ENCODE data around the gene RARRES2.

RARRES2 gene

DNA sequence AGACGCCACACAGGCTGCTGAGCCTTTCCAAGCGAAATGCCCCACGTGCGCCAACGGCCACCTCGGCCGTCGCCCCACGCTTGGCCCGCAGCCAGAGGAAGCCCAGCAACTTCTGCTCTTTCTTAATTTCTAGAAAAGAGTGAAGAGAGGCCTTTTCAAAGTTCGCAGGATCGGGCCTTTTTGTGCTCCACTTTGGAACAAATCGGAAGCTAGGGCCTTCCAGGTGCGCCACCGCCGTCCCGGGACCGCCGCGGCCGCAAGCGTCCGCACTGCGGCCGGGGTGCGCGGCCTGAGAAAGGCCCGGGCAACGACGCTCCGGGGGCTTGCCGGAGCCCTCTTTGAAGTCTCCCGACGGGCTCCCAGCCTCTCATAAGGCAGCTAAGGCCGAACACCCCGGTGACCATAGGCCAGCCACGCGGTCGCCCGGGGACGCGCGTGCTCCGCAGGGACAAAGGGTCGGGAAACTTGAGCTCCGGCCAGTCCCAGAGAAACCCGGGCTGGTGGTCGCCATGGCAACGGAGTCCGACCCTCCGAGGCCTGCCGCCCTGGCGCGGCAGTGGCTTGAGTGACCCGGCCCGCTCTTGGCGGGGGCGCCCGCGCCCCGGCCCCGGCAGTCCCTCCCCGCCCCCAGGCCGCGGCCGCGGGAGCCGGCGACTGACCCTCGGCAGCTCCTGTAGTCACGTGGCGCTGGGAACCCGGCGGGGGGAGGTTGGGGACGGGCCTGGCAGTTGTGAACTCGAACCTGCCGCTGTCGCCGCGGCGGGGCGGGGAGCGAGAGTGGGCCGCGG, 26.9 kb upstream of the RARRES2 start, which contains the start of gene REPIN1:
Gene REPIN1, plus strand, starts transcription at position 727 of the 788 bp plus-strand sequence. CDS start 890 bp downstream, outside the sequence.
- TF ChIP-seq NFIC (IDR thresholded peaks at IDR 0.05) (peak; percentile 89), YY1 (IDR thresholded peaks at IDR 0.05; ENCODE audit: low read depth) (no peak), EGR1 (IDR thresholded peaks at IDR 0.05) (no peak), TCF12 (IDR thresholded peaks at IDR 0.05; ENCODE audit: low read depth) (no peak; the same call in 1 of the 2 replicates), FOXM1 (IDR thresholded peaks at IDR 0.05; ENCODE audit: borderline replicate concordance, low read depth) (peak; percentile 59; the same call in 1 of the 2 replicates), RAD21 (IDR thresholded peaks at IDR 0.05; ENCODE audit: low read depth) (no peak), TAF1 (IDR thresholded peaks at IDR 0.05; ENCODE audit: low read depth) (peak; percentile 30; the same call in 1 of the 2 replicates), CREB1 (IDR thresholded peaks at IDR 0.05; ENCODE audit: low read depth) (no peak), CEBPB (IDR thresholded peaks at IDR 0.05) (no peak), EP300 (IDR thresholded peaks at IDR 0.05; ENCODE audit: borderline replicate concordance) (no peak), ZBTB7A (IDR thresholded peaks at IDR 0.05; ENCODE audit: low read depth) (no peak; the same call in 1 of the 2 replicates), TEAD4 (IDR thresholded peaks at IDR 0.05) (0 out of 2 replicates have a peak, but pooled peaks have one; percentile 25)
- TF ChIP-seq, protein P1, sequence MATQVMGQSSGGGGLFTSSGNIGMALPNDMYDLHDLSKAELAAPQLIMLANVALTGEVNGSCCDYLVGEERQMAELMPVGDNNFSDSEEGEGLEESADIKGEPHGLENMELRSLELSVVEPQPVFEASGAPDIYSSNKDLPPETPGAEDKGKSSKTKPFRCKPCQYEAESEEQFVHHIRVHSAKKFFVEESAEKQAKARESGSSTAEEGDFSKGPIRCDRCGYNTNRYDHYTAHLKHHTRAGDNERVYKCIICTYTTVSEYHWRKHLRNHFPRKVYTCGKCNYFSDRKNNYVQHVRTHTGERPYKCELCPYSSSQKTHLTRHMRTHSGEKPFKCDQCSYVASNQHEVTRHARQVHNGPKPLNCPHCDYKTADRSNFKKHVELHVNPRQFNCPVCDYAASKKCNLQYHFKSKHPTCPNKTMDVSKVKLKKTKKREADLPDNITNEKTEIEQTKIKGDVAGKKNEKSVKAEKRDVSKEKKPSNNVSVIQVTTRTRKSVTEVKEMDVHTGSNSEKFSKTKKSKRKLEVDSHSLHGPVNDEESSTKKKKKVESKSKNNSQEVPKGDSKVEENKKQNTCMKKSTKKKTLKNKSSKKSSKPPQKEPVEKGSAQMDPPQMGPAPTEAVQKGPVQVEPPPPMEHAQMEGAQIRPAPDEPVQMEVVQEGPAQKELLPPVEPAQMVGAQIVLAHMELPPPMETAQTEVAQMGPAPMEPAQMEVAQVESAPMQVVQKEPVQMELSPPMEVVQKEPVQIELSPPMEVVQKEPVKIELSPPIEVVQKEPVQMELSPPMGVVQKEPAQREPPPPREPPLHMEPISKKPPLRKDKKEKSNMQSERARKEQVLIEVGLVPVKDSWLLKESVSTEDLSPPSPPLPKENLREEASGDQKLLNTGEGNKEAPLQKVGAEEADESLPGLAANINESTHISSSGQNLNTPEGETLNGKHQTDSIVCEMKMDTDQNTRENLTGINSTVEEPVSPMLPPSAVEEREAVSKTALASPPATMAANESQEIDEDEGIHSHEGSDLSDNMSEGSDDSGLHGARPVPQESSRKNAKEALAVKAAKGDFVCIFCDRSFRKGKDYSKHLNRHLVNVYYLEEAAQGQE (IDR thresholded peaks at IDR 0.05; ENCODE audit: low read depth), result no peak
- TF ChIP-seq, protein P2, sequence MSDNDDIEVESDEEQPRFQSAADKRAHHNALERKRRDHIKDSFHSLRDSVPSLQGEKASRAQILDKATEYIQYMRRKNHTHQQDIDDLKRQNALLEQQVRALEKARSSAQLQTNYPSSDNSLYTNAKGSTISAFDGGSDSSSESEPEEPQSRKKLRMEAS (IDR thresholded peaks at IDR 0.05), result peak; percentile 97
- TF ChIP-seq, protein P3, sequence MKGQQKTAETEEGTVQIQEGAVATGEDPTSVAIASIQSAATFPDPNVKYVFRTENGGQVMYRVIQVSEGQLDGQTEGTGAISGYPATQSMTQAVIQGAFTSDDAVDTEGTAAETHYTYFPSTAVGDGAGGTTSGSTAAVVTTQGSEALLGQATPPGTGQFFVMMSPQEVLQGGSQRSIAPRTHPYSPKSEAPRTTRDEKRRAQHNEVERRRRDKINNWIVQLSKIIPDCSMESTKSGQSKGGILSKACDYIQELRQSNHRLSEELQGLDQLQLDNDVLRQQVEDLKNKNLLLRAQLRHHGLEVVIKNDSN (IDR thresholded peaks at IDR 0.05), result peak; percentile 95

DNA sequence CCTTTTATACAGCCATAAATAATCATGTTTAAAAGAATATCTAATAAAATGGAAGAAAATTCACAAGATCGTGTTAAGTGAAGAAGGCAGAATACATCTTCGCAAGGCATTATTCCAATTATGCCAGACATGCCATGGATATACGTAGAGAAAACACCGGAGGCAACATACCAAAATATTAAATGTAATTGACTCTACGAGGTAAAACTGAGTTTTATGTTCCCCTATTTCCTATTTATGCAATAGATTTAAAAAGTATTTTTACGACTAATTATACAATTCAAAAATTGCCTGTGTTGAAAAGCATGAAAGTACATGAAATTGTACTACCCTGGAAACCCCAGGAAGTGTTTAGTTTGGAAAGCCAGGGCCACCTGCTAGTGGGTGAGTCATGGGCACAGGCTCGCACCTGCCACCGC, 26.3 kb upstream of the RARRES2 start:
- TF ChIP-seq TCF12 (IDR thresholded peaks at IDR 0.05; ENCODE audit: low read depth) (peak; percentile 80; the same call in 1 of the 2 replicates), CREB1 (IDR thresholded peaks at IDR 0.05; ENCODE audit: low read depth) (no peak)

DNA sequence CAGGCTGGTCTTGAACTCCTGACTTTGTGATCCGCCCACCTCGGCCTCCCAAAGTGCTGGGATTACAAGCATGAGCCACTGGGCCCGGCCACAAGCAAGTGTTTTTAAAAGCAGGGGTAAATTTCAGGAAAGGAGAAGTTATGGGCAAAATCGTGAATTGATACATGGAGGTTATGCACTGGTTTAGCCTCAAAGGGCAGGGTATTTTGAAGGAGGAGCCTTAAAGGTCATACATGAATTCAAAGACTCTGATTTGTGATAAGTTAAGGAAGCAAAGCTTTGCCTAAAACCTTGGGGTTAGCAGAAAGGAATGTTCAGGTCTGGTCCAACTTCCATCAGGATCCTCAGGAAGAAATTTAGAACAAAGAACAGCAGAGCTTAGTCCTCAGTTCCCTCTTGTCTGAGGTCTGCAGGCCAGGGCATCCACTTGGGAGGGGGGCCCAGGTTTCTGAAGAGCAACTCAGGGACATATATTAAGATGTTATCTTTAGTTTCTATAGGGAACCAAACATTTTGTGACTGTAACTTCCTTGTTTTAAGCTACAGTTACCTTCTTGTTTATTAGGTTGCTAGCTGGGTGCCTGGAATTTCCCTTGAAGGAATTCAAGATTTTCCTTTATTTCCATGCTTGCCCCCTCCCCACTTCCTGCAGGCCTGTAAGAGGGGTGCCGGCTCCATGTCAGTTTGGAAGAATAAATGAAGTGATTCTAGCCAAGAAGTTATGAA, 24.4 kb upstream of the RARRES2 start:
- TF ChIP-seq TCF12 (IDR thresholded peaks at IDR 0.05; ENCODE audit: low read depth), result no peak
- TF ChIP-seq, protein P3 (IDR thresholded peaks at IDR 0.05), result no peak
- TF ChIP-seq CEBPB (IDR thresholded peaks at IDR 0.05), result no peak
- TF ChIP-seq EP300 (IDR thresholded peaks at IDR 0.05; ENCODE audit: borderline replicate concordance), result no peak
- no peak for TF ChIP-seq TAF1 (IDR thresholded peaks at IDR 0.05; ENCODE audit: low read depth)
- TF ChIP-seq YY1 (IDR thresholded peaks at IDR 0.05; ENCODE audit: low read depth), result no peak
- TF ChIP-seq CREB1 (IDR thresholded peaks at IDR 0.05; ENCODE audit: low read depth), result no peak
- TF ChIP-seq TEAD4 (IDR thresholded peaks at IDR 0.05), result no peak
- no peak for TF ChIP-seq RAD21 (IDR thresholded peaks at IDR 0.05; ENCODE audit: low read depth)
- TF ChIP-seq FOXM1 (IDR thresholded peaks at IDR 0.05; ENCODE audit: borderline replicate concordance, low read depth), result no peak

DNA sequence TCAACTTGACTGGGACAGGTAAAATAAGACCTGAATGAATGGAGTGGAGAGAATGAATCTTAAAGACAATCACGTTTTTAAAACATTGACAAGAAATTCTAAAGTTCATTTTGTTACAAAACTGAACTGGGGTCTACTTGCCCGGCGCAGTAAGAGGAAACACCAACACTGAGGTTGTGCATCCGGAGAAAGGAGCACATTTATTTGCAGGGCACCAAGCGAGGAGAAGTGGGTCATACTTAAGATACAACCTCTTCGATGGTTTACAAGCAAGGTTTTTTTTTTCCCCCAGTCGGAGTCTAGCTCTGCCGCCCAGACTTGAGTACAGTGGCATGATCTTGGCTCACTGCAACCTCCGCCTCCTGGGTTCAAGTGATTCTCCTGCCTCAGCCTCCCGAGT, 23.8 kb upstream of the RARRES2 start:
- TF ChIP-seq NFIC (IDR thresholded peaks at IDR 0.05) (no peak), FOXM1 (IDR thresholded peaks at IDR 0.05; ENCODE audit: borderline replicate concordance, low read depth) (no peak), TEAD4 (IDR thresholded peaks at IDR 0.05) (no peak), CREB1 (IDR thresholded peaks at IDR 0.05; ENCODE audit: low read depth) (no peak), EGR1 (IDR thresholded peaks at IDR 0.05) (no peak), ZBTB7A (IDR thresholded peaks at IDR 0.05; ENCODE audit: low read depth) (no peak), TCF12 (IDR thresholded peaks at IDR 0.05; ENCODE audit: low read depth) (no peak), TAF1 (IDR thresholded peaks at IDR 0.05; ENCODE audit: low read depth) (no peak), CEBPB (IDR thresholded peaks at IDR 0.05) (no peak), YY1 (IDR thresholded peaks at IDR 0.05; ENCODE audit: low read depth) (no peak), RAD21 (IDR thresholded peaks at IDR 0.05; ENCODE audit: low read depth) (no peak), EP300 (IDR thresholded peaks at IDR 0.05; ENCODE audit: borderline replicate concordance) (no peak)
- TF ChIP-seq, protein P3 (IDR thresholded peaks at IDR 0.05), result no peak
- TF ChIP-seq, protein P2 (IDR thresholded peaks at IDR 0.05), result no peak
- TF ChIP-seq, protein P1 (IDR thresholded peaks at IDR 0.05; ENCODE audit: low read depth), result no peak

Measured in Ishikawa (cell line).